Activated T-cell treated with anti-CD3 and anti-CD28 coated beads for 24 hours (primary cell): ENCODE data around the gene WNK4.

Experiments
- DNase-seq: peaks from one replicate; pipeline ENCODE4 v3.0.0-alpha.2; 2020; ENCODE audit warnings: low read depth

Gene WNK4

DNA sequence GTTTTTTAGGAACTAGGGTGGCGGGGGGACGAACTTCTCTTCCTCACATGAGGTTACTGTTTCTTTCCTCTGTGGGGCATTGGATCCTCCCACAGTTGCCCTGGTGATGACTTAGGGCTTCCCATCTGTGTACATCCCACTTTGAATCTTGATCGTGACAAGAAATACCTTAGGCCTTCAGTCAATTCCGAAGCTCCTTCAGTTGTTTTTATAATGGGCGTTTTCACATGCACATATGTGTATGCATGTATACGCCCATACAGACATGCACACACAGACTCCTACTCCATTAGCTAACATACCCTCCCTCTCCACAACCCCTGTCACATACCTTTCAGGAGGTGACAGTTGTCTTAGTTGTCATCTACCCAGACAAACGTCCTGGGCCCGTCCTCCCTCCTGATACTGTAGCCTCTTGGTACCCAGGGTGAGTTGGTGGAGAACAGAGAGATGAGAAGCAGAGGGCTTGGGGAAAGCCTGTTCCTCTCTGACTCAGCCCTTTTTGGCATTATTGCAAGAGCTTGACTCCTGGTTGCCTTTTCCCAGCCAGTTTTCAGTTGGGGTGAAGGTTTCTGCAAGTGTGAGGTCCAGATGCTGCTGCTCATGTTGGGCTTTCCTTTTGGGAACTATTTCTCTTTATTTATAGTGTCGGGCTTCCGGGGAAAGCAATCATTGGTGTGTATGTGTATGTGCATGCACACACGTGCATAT, 61.7 kb downstream of the WNK4 start:
- no peak for DNase-seq

- DNase-seq, result no peak
Measured at GRCh38 chr17:42843358-42843934, 63.0 kb downstream of the WNK4 start.

DNA sequence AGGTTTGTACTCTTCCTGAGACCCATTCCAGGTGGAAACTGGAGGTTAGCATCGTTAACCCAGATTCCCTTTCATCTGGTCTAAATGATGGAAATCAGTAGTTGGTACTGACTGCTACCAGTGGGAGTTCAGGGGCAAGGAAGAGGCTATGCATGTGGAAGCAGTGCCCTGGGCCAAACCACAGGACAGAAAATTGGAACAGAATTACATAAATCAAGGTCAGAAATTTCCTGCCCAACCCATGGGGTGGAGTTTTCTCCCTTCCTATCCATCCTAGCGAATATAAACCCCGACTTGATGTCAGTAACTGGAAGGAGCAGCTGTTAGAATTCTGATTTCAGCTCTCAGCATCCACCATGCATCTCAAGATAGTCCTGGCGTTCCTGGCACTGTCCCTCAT, 63.9 kb downstream of the WNK4 start, which contains the start of gene AOC2:
AOC2 (plus strand) TSS at position 310 of the 400 bp plus-strand sequence; CDS start at position 357, 47 bp downstream.
- no peak for DNase-seq

DNA sequence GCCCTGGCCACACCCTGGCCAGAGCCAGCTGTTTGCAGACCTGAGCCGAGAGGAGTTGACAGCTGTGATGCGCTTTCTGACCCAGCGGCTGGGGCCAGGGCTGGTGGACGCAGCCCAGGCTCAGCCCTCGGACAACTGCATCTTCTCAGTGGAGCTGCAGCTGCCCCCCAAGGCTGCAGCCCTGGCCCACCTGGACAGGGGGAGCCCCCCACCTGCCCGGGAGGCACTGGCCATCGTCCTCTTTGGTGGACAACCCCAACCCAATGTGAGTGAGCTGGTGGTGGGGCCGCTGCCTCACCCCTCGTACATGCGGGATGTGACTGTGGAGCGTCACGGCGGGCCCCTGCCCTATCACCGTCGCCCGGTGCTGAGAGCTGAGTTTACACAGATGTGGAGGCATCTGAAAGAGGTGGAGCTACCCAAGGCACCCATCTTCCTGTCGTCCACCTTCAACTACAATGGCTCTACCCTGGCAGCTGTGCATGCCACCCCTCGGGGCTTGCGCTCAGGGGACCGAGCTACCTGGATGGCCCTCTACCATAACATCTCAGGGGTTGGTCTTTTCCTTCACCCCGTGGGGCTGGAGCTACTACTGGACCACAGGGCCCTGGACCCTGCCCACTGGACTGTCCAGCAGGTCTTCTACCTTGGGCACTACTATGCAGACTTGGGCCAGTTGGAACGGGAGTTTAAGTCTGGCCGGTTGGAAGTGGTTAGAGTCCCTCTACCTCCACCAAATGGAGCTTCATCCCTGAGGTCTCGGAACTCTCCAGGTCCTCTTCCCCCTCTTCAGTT, 64.5 kb downstream of the WNK4 start:
- DNase-seq, result no peak

DNA sequence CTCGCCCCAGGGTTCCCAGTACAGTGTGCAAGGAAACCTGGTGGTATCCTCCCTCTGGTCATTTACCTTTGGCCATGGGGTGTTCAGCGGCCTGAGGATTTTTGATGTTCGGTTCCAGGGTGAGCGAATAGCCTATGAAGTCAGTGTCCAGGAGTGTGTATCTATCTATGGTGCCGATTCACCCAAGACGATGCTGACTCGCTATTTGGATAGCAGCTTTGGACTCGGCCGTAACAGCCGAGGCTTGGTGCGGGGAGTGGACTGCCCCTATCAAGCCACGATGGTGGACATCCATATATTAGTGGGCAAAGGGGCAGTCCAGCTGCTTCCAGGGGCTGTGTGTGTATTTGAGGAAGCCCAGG, 65.1 kb downstream of the WNK4 start:
- DNase-seq, result no peak

GRCh38 chr17:42845918-42846593, 65.6 kb downstream of the WNK4 start:
- DNase-seq, result peak; percentile 22
